Ishikawa (cell line): ENCODE data around the gene MCCD1.

ENCODE experiments used
- CEBPB ChIP-seq: IDR thresholded peaks from 2 replicates; pipeline ENCODE4 v1.6.1; 2012
- CREB1 ChIP-seq: IDR thresholded peaks from 2 replicates; pipeline ENCODE4 v1.6.1; 2012; ENCODE audit warnings: low read depth
- EGR1 ChIP-seq: IDR thresholded peaks from 2 replicates; pipeline ENCODE4 v1.6.1; 2012
- EP300 ChIP-seq: IDR thresholded peaks from 2 replicates; pipeline ENCODE4 v1.6.1; 2012; ENCODE audit warnings: borderline replicate concordance
- FOXM1 ChIP-seq: IDR thresholded peaks from 2 replicates; pipeline ENCODE4 v1.6.1; 2012; ENCODE audit warnings: low read depth, borderline replicate concordance
- RAD21 ChIP-seq: IDR thresholded peaks from 2 replicates; pipeline ENCODE4 v1.6.1; 2012; ENCODE audit warnings: low read depth
- TAF1 ChIP-seq: IDR thresholded peaks from 2 replicates; pipeline ENCODE4 v1.6.1; 2012; ENCODE audit warnings: low read depth, mild to moderate bottlenecking
- TCF12 ChIP-seq: IDR thresholded peaks from 2 replicates; pipeline ENCODE4 v1.6.1; 2012; ENCODE audit warnings: low read depth
- YY1 ChIP-seq: IDR thresholded peaks from 2 replicates; pipeline ENCODE4 v1.6.1; 2012; ENCODE audit warnings: low read depth
- TF ChIP-seq, protein P1 (sequence below): IDR thresholded peaks from 2 replicates; pipeline ENCODE4 v1.6.1; 2012
- TF ChIP-seq, protein P2 (sequence below): IDR thresholded peaks from 2 replicates; pipeline ENCODE4 v1.6.1; 2012; ENCODE audit warnings: low read depth, mild to moderate bottlenecking

DNA sequence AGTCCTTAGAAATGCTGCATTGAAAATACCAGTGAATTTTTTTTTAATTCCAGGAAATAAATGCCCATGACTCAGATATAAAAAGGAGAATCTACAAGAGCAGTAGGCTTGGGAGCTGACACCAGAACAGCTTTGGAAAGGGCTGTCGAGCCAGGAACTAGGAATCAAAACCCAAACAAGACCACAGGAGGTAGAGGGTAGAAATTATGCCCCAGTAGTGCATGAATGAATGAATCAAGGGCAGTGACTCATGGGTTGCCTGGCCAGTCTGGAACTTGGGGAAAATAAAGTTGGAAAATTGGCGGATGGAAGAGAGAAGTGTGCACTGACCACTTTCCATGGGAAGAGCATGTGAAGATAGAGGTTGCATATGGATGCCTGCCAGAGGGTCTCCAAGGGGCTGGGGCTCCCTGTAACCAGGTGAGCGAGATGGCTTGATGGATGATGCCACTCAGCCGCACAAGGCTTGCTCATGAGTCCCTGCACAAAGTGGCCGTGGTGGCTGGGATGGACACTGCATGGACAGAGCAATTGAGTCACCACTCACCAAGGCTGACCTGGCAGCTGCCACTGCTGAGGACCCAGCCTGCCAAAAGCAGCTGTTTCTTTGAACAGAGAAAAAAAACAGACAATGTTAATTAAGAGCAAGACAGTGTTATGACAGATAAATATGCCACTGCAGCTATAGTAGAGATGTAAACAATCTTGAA lies 15.2 kb upstream of the MCCD1 start:
- no peak for TF ChIP-seq TAF1
- no peak for TF ChIP-seq TCF12
- no peak for TF ChIP-seq FOXM1
- TF ChIP-seq, protein P1, sequence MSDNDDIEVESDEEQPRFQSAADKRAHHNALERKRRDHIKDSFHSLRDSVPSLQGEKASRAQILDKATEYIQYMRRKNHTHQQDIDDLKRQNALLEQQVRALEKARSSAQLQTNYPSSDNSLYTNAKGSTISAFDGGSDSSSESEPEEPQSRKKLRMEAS: no peak
- TF ChIP-seq RAD21: no peak
- TF ChIP-seq EGR1: no peak
- TF ChIP-seq CEBPB: no peak
- no peak for TF ChIP-seq YY1
- no peak for TF ChIP-seq EP300
- TF ChIP-seq, protein P2, sequence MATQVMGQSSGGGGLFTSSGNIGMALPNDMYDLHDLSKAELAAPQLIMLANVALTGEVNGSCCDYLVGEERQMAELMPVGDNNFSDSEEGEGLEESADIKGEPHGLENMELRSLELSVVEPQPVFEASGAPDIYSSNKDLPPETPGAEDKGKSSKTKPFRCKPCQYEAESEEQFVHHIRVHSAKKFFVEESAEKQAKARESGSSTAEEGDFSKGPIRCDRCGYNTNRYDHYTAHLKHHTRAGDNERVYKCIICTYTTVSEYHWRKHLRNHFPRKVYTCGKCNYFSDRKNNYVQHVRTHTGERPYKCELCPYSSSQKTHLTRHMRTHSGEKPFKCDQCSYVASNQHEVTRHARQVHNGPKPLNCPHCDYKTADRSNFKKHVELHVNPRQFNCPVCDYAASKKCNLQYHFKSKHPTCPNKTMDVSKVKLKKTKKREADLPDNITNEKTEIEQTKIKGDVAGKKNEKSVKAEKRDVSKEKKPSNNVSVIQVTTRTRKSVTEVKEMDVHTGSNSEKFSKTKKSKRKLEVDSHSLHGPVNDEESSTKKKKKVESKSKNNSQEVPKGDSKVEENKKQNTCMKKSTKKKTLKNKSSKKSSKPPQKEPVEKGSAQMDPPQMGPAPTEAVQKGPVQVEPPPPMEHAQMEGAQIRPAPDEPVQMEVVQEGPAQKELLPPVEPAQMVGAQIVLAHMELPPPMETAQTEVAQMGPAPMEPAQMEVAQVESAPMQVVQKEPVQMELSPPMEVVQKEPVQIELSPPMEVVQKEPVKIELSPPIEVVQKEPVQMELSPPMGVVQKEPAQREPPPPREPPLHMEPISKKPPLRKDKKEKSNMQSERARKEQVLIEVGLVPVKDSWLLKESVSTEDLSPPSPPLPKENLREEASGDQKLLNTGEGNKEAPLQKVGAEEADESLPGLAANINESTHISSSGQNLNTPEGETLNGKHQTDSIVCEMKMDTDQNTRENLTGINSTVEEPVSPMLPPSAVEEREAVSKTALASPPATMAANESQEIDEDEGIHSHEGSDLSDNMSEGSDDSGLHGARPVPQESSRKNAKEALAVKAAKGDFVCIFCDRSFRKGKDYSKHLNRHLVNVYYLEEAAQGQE: no peak
- no peak for TF ChIP-seq CREB1
